ENCODE measurements around the gene ABHD15.

Gene ABHD15

GRCh38 chr17:29582254-29582765, 15.5 kb upstream of the ABHD15 start:
- TF ChIP-seq GATA3 (IDR thresholded peaks at IDR 0.05; ENCODE audit: low read depth, low read length) (no peak), GATA2 (IDR thresholded peaks at IDR 0.05; ENCODE audit: low read depth, low read length) (no peak)

GRCh38 chr17:29581583-29582253, 14.9 kb upstream of the ABHD15 start:
- TF ChIP-seq GATA2 (IDR thresholded peaks at IDR 0.05; ENCODE audit: low read depth, low read length) (no peak), GATA3 (IDR thresholded peaks at IDR 0.05; ENCODE audit: low read depth, low read length) (no peak)

GRCh38 chr17:29579866-29580771, 13.3 kb upstream of the ABHD15 start:
- no peak for TF ChIP-seq GATA3 (IDR thresholded peaks at IDR 0.05; ENCODE audit: low read depth, low read length)
- no peak for TF ChIP-seq GATA2 (IDR thresholded peaks at IDR 0.05; ENCODE audit: low read depth, low read length)

- TF ChIP-seq GATA2 (IDR thresholded peaks at IDR 0.05; ENCODE audit: low read depth, low read length): no peak
- TF ChIP-seq GATA3 (IDR thresholded peaks at IDR 0.05; ENCODE audit: low read depth, low read length): no peak
Measured at GRCh38 chr17:29578626-29579485, 12.0 kb upstream of the ABHD15 start.

- TF ChIP-seq GATA2 (IDR thresholded peaks at IDR 0.05; ENCODE audit: low read depth, low read length) (no peak), GATA3 (IDR thresholded peaks at IDR 0.05; ENCODE audit: low read depth, low read length) (no peak)
Measured at GRCh38 chr17:29577385-29578211, 10.8 kb upstream of the ABHD15 start.

GRCh38 chr17:29577001-29577370, 10.1 kb upstream of the ABHD15 start:
- TF ChIP-seq GATA2 (IDR thresholded peaks at IDR 0.05; ENCODE audit: low read depth, low read length) (no peak), GATA3 (IDR thresholded peaks at IDR 0.05; ENCODE audit: low read depth, low read length) (no peak)

- TF ChIP-seq GATA2 (IDR thresholded peaks at IDR 0.05; ENCODE audit: low read depth, low read length) (no peak), GATA3 (IDR thresholded peaks at IDR 0.05; ENCODE audit: low read depth, low read length) (no peak)
Measured at GRCh38 chr17:29576214-29577000, 9.6 kb upstream of the ABHD15 start.

- no peak for TF ChIP-seq GATA2 (IDR thresholded peaks at IDR 0.05; ENCODE audit: low read depth, low read length)
- TF ChIP-seq GATA3 (IDR thresholded peaks at IDR 0.05; ENCODE audit: low read depth, low read length): no peak
Measured at GRCh38 chr17:29575511-29576213, 8.8 kb upstream of the ABHD15 start.

GRCh38 chr17:29574732-29575510, 8.1 kb upstream of the ABHD15 start:
- TF ChIP-seq GATA3 (IDR thresholded peaks at IDR 0.05; ENCODE audit: low read depth, low read length) (no peak), GATA2 (IDR thresholded peaks at IDR 0.05; ENCODE audit: low read depth, low read length) (no peak)

- TF ChIP-seq GATA2 (IDR thresholded peaks at IDR 0.05; ENCODE audit: low read depth, low read length) (no peak), GATA3 (IDR thresholded peaks at IDR 0.05; ENCODE audit: low read depth, low read length) (no peak)
Measured at GRCh38 chr17:29573871-29574731, 7.3 kb upstream of the ABHD15 start.
